ENCODE data around the gene OR10G3.

Gene OR10G3

DNA sequence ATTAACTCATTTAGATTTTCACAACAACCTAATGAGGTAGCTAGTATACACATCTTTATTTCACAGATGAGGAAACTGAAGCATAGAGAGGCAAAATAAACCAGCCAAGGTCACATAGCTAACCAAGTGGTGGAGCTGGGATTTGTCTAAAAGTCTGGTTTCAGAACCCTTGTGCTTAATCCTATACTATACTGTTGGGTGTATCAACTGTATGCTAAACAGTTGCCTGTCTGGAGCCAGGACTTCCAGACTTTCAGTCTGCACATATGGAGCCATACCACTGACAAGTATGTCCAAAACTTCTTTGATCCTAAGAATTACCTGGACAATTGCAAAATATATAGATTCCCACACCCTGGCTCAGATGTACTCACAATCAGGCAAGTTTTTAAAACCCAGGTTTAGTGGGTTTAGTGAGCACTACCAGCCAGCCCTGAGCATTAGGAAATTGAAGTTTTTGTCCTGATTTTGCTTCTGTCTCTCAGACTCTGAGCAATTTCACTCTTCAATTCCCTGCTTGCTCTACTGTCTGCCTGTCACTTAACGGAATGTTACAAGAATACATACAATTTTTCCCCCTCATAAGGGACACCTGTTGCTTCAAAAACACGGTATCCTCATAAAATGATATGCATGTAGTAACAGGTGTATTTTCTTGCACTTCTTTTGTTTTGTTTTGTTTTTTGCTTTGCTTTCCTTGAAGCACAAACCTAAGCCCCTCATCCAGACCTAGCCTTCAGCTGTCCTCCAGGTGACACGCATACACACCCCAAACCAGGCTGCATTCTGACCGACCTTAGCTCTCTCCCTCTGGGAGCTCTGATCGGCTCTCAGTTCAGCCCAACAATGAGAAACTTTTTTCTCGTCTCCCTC lies 44.1 kb downstream of the OR10G3 start:
- DNase-seq (ENCODE audit: low read depth), result no peak

DNA sequence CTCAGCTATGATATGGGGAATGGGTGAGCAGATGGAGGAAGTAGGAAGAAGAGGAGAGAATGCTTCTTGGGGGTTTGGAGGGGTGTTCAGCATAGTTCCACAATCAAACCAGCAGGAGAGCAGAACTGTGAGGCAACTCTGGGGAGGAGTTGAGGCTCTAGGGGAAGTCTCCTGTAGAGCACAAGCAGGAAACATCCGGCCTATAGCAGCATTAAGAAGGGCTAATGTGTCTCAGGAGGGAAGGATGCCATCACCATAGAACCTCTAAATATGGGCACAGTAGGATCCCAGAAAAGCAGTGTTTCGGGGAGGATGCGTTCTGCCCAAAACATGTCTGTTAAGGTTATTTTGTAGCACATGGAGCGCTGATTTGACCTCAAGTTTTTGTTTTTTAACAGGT lies 45.3 kb downstream of the OR10G3 start:
- no peak for DNase-seq (ENCODE audit: low read depth)

DNA sequence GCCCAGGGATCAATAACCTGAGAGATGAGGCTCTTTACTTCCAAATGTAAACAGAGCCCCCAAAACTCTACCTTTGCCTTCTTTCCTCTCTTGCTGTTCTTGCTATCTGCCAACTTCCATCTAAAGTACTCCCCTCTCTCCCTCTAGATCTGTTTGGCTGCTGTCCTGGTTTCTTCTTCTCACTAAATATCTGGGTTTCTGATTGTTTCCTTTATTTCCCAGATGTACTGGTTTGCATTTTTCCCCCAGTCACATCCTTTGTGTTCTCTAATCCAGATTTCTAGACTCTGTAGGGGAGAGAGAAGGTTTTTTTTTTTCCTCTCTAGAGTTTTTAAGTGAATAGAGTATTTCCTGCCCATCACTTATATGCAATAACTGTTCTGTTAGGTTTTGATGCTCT lies 46.6 kb downstream of the OR10G3 start:
- DNase-seq (ENCODE audit: low read depth), result no peak

- no peak for DNase-seq (ENCODE audit: low read depth)
Observed at GRCh38 chr14:21529515-21529914, 50.4 kb downstream of the OR10G3 start.

- DNase-seq (ENCODE audit: low read depth), result no peak
Observed at GRCh38 chr14:21528381-21529348, 51.2 kb downstream of the OR10G3 start.

DNA sequence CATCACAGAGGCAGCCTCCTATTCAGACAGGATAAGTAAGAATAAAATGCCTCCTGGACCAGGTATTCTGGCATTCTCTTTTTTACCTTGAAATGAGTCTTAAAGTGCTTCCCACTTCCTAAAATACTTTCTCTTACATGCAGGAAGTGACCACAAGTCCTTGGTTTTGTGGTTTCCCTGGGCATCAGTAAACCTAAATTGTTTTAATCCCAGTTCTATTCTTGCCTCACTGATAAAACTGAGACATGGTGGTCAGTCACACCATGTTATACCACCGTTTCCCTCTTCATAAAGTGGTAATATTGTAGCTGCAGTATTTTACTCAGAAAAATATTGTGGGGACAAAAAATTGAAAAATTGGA lies 52.6 kb downstream of the OR10G3 start:
- no peak for DNase-seq (ENCODE audit: low read depth)

- no peak for DNase-seq (ENCODE audit: low read depth)
Observed at GRCh38 chr14:21526672-21527317, 53.1 kb downstream of the OR10G3 start.

- DNase-seq (ENCODE audit: low read depth), result no peak
Observed at GRCh38 chr14:21525962-21526671, 53.8 kb downstream of the OR10G3 start, which contains the start of gene SALL2. SALL2 (minus strand) TSS chr14:21526346; CDS start chr14:21526127, 219 bp downstream.

DNA sequence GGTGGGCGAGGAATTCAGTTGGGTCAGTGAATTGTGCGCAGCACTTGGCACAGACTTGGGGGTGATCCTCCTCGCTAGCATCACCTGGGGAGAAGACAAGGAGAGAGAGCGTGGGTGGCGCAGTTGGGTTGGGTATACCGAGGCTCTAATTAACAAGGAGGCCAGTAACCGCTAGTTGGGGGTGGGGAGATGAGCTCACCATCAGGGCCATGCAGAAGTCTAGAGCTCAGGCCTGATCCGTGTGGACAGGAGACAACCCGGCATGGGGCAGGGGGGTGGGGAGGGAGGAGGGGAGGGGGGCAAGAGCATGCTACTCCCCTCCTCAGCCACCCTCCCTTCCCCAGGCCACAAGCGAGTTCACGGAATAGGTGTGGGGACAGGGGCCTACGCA lies 54.3 kb downstream of the OR10G3 start:
- no peak for DNase-seq (ENCODE audit: low read depth)

DNA sequence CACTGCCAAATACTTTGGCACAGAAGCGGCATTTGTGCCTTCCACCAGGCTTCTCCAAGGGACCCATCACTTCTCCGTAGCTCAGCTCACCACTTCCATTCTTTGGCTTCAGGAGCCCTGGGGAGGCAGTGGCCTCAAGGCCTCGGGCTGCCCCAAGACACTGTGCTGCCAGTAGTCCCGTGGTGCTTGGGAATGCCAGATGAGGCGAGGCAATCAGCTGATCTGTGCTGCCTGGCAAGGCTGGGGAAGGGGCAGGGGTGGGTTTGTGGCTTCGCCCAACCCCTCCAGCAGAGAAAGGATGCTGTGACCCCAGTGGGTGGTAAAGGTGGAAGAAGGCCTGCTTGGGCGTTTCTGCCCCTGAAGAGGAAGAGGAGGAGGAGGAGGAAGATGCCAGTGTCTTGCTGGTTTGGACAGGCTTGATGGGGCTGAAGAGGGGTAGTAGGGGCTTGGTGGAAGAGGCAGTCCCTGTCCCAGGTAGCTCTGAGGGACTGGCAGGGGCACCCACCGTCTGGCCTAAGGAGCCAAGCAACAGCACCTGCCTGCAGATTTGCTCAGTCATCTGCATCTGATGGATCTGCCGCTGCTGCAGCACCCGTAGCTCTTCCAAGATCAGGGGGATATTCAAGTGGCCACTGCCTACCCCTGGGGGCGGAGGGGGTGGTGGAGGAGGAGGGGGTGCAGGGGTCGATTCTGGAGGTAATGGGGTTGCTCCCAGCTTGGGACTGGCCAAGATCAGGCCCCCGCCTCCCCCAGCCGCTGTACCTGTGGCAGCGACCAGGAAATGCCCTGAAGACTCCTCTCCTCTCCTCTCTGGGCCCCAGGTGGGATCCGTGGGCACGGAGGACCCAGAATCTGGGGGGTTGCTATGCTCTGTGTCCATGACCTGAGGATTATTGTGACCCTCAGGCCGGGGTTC lies 55.0 kb downstream of the OR10G3 start:
- DNase-seq (ENCODE audit: low read depth), result no peak

DNA sequence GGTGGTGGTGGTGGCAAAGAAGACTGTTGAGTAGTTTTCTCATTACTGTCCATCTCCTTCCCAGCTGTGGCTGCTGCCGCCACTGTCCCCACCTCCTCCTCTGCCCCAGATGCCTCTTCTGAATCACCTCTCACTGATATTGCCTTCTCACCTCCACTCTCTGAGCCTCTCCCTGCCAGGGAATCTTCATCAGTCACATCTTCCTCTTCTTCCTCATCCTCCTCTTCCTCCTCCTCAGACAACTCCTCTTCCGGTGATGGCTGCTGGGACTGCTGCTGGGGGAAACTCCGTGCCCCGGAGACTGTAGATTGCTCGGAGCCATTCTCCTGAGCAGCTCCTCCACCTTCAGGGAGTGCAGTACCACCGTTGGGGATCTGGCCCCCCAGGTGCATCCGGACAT lies 56.7 kb downstream of the OR10G3 start:
- DNase-seq (ENCODE audit: low read depth), result no peak

DNA sequence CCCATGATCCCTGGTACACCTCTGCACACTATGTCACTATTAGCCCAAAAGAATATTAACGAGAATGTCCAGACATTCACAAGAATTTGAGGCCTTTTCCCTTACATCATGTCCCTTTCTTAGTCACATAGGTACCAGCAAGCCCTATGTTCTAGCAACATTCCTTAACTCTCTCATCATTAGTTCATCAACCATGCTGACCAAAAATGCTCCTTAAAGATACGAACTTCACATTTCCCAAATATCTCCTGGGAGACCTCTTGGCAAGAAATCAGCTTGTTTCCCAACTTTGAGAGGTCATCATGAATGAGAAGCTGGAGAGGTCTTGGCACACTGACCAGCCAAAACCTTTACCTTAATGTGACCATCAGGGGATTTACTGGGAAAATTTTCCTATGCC lies 58.4 kb downstream of the OR10G3 start:
- DNase-seq (ENCODE audit: low read depth), result peak; percentile 70

DNA sequence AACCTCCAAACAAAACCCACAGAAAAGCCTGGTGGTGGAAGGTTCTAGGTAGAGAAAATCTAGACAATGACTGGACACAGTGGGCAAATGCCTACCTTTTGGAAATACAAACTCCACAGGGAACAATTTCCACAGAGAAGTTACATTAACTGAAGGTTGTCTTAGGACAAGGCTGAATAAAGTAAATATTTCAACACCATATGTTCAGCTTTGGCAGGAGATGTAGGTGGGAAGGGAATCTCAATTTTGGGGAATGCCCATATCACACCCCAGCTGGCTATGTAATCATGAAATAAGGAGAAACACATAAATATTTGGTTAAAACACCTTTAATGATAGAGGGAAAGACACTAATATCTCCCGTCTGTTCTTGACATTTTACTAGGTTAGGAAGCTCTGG lies 59.1 kb downstream of the OR10G3 start:
- no peak for DNase-seq (ENCODE audit: low read depth)

DNA sequence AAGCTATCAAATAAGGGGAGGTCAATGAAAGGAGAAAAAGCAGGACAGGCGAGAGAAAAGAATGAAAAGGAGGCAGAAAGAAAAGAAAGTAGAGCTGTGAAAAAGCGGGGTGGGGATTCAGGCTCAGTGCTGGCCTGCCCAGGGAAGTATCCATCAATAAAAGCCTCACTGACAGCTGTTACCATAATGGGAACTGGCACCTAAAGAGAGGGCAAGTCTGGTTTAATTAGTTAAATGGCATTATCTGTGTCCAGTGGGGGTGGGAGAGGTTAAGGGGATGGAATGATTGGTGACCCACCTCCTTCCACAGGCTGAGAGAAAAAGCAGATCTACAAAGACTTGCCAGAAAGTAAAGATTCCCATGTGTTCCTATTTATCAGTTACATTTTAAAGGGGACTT lies 61.2 kb downstream of the OR10G3 start:
- no peak for DNase-seq (ENCODE audit: low read depth)

All from GM04503 (cell line).